Fibroblast of skin of left biceps (primary cell): ENCODE data around the gene MAP3K21.

Experiments used
- DNase-seq, 2 experiments: peaks; one replicate each; pipeline ENCODE4 v3.0.0-alpha.2; 2013; ENCODE audit warnings: low read depth in 2 of 2

The MAP3K21 gene

GRCh38 chr1:233359431-233359830, 31.9 kb downstream of the MAP3K21 start:
- no peak for DNase-seq

DNA sequence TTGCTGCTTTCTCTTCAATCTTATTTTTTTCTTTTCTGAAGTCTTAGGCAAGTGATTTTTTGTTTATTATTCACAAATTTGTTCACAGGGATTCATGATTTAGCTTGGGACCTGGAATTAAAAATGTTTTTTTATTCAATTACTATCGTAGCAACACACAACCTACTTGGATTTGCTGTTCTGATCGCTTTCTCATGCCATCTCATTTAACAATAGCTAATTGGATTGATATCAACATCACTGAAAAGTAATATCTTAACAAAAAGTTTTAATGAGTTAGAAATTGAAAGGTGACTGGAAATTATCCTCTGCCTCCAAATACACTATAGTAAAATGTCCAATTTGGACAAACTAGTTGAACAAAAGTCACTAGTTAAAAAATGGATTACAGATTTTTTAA, 32.4 kb downstream of the MAP3K21 start:
- no peak for DNase-seq

GRCh38 chr1:233360525-233361102, 33.1 kb downstream of the MAP3K21 start:
- no peak for DNase-seq

- DNase-seq, result no peak
These were observed 34.4 kb downstream of the MAP3K21 start for GRCh38 chr1:233361876-233362275.

- no peak for DNase-seq
These were observed 35.2 kb downstream of the MAP3K21 start for GRCh38 chr1:233362743-233363142.

- no peak for DNase-seq
These were observed 36.5 kb downstream of the MAP3K21 start for GRCh38 chr1:233364026-233364425.

DNA sequence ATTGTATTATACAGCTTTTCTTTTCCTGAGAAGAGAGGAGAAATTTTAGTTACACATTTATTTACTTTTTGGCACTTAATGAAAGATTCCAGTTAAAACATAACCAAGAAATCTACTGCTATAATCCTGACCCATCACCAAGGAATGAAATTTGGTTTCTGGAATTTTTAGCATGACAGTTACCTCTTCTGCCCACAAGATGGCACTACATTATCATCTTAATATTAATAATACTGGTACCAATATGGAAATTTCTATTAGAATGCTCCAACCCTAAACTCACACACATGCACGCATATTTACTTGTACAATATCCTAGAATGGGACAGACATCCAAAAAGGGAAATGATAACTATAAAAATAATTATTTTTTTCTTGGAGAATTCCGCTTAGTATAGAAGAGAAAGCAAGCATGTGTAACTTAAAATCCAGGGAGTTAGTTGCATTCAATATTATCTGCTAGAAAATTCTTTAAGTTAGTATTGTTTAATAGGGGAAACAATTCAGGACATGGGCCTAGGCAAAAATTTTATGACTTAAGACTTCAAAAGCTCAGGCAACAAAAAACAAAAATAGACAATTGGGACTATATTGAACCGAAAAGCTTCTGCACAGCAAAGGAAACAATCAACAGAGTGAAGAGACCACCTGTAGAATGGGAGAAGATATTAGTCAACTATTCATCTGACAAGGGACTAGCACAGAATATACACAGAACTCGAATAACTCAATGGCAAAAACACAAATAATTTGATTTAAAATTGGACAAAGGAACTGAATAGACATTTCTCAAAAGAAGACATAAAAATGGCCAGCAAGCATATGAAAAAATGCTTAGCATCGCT, 37.4 kb downstream of the MAP3K21 start:
- no peak for DNase-seq

DNA sequence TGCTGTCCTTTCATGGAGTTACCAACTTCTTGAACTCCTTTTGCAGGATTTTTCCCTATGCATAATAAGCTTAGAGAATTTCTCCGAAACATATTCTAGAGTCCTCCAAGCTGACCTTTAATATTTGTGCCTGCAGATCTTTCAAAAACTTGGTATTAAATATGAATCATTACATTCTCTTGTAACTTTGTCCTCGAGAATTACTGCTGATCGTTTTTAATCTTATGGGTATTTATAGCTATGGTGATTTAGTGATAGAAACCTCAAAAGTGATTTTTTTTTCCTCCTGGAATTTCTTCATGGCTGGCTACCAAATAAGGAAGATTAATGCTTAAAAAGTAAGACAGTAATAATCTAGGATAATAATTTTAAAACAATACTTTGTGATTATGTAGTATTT, 39.1 kb downstream of the MAP3K21 start:
- DNase-seq, result no peak

- DNase-seq, result peak in 1 of 2 experiments; percentile 9
These were observed 39.7 kb downstream of the MAP3K21 start for GRCh38 chr1:233367057-233367803.

DNA sequence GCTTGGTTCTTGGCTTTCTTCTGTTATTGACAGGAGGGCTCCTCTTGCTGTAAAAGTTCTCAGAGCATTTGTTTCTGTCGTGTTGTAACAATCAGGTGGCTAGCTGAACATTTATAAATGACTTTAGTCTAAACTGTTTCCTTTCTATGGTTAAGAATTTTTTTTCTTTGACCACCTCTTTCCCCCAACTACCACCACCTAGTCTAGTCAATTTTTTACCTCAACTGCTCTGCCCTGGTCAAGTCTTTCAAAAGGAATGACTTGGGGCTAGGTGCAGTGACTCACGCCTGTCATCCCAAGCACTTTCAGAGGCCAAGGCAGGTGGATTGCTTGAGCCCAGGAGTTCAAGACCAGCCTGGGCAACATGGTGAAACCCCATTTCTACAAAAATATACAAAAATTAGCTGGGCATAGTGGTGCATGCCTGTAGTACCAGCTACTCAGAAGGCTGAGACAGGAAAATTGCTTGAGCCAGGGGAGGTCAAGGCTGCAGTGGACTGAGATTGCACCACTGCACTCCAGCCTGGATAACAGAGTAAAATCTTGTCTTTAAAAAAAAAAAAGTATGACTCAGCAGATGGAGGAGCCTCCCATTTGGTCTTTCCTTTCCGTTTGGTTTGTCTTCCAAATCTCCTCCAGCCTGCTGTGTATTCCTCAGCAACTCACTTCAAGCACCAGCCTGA, 40.7 kb downstream of the MAP3K21 start:
- DNase-seq, result no peak

- DNase-seq, result no peak
These were observed 41.2 kb downstream of the MAP3K21 start for GRCh38 chr1:233368789-233369130.

DNA sequence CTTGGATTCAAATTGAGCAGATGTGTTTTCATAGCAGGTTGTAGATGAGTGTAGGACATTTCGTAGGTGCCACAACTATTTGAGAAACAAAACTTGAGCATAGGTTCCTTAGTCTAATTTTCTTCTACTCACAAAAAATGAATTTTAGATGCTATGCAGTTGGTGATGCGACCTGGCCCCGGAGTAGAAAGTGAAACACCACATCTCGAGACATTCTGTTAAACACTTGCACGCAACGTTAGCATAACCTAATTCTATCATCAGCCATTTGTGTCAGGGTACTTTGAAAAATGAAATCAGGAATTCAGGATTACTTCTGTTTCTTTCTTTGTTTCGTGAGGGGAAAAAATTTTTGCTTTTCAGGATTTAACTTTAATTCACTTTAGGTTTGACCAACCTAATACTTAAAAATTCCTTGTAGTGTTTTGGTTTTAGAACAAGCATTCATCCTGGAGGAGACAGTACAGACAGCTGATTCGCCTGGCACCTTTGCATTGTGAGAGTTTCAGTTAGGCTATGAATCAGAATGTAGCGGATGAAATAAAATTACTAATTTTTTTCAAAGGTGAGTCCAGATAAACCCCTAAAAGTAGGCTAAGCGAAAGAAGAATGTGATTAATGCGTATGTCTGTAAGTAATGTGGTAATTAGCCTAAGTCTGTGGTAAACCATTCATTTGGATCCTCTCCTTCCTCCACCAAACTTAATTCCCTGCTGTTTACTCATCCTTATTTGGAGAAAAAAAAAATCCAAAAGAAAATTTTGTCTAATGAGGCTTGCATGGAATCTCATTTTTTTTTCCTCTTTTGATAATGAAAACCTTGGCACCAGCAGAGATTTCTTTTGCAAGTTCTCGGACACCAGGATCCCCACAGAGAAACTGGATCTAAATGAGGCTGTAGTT, 44.9 kb downstream of the MAP3K21 start:
- DNase-seq, result no peak

GRCh38 chr1:233373226-233373625, 45.7 kb downstream of the MAP3K21 start:
- DNase-seq, result no peak

DNA sequence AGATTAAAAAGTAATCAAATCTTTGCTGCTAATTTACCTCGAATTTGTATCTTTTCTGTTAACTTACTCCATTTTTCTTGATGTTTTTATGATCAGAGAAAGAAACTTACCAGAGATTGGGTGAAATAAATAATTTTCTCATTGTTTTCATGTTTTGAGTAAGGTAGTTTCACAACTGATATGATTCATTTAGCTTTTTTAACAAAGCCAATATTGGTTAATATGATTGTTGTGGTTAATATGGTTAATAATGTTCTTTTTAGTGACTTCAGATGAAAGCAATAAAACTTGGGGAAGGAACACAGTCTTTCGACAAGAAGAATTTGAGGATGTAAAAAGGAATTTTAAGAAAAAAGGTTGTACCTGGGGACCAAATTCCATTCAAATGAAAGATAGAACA, 48.1 kb downstream of the MAP3K21 start:
- no peak for DNase-seq

DNA sequence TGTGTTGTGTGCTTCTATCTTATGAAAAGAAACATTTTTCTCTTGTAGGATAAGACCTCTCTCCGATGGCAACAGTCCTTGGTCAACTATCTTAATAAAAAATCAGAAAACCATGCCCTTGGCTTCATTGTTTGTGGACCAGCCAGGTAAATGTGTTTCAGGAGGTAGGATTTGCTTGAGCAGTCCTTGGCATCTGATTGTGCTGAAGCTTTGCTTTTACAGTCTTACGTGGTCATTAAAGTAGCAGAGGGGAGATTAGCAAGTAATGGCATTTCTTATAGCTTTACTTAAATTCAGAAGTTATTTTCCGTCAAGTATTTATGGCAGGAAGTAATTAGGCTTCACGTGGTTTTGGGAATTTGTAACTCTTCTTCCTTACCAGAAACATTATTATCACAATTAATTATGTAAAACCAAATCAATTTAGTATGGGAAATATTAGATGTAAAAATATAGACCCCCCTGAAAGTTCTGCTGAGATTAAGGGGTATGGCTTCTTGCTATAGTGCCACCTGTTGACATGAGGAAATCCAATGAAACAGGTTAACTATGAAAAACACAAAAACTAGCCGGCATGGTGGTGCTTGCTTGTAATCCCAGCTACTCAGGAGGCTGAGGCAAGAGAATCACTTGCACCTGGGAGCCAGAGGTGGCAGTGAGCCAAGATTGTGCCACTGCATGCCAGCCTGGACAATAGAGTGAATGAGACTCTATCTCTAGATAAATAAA, 49.0 kb downstream of the MAP3K21 start:
- DNase-seq, result no peak

GRCh38 chr1:233379869-233380438, 52.4 kb downstream of the MAP3K21 start:
- DNase-seq, result no peak

GRCh38 chr1:233381806-233382205, 54.3 kb downstream of the MAP3K21 start:
- DNase-seq, result no peak

DNA sequence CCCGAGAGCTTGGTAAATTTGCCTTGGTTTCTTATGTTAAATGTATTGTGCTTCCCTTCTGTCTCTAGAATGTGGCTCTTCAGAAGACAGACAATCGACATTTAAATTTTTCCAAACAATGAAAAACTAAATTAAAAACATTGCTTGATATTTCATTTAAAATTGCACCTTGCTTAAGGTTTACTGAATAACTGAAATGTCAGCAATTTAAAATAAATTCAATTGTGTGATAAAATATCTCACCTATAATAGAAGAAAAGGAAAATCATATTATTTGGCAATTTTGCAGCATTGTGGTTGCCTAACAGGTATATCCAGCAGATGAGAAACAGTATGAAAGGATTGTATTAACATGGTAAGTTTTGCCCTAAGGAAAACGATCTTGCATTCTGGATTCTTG, 56.5 kb downstream of the MAP3K21 start:
- DNase-seq, result no peak

GRCh38 chr1:233386336-233386735, 58.8 kb downstream of the MAP3K21 start:
- DNase-seq, result no peak

DNA sequence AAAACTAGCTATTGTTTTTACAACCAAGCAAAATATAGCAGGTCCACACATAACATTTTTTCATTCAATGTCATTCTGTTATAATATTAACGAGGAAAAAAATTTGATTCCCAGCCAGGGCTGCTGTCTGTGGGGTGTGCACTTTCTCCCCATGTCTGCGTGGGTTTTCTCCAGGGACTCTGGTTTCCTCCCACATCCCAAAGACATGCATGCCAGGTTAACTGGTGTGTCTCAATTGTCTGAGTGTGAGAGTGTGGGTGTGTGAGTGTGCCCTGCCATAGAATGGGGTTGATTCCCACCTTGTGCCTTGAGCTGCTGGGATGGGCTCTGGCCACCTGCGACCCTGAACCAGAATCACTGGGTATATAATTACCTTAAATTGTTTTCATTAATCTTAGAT, 60.1 kb downstream of the MAP3K21 start:
- no peak for DNase-seq
